ENCODE data around the gene OAS3.
"Not testable (repeated sequence)": the region's sequence is repeated elsewhere in the genome, so short reads cannot be mapped to it uniquely, and the experiment has no call there.

OAS3 gene

DNA sequence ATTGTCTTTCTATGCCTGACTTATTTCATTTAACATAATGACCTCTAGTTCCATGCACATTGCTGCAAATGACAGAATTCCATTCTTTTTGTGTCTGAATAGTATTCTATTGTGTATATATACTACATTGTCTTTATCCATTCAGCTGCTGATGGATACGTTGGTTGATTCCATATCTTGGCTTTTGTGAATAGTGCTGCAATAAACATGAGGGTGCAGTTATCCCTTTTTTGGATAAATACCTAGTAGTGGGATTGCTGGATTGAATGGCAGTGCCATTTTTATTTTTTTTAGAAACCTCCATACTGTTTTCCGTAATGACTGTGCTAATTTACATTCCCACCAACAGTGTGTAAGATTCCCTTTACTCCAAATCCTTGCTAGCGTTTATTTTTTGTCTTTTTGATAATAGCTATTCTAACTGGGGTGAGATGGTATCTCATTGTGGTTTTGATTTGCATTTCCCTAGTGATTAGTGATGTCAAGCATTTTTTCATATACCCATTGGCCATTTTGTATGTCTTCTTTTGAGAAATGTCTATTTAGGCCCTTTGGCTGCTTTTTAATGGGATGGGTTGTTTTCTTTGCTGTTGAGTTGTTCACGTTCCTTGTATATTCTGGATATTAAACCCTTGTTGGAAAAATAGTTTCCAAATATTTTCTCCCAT lies 42.4 kb downstream of the OAS3 start:
- no peak for DNase-seq (ENCODE audit: low read depth)

- no peak for DNase-seq (ENCODE audit: low read depth)
Observed at GRCh38 chr12:112985642-112986290, 47.5 kb downstream of the OAS3 start.

DNA sequence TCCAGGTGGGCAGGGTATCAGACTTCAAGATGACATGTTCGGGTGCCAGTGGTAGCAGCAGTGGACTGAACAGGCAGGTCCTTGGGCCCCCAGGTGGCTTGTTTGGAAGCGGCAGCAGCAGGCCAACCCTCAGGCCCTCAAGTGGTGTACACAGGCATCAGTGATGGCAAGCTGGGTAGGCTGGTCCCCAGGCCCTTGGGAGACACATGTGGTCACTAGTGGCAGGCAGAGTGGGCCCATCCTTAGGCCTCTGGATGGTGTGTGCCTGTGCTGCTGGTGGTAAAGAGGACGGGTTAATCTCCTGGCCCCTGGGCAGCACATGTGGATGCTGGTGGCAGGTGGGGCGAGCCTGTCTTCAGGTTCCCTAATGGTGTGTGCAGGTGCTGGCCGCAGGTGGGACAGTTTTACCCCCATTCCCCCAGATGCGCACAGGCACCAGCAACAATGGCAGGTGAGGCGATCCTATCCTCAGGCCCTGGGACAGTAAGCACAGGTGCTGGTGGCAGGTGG lies 48.1 kb downstream of the OAS3 start:
- no peak for DNase-seq (ENCODE audit: low read depth)

DNA sequence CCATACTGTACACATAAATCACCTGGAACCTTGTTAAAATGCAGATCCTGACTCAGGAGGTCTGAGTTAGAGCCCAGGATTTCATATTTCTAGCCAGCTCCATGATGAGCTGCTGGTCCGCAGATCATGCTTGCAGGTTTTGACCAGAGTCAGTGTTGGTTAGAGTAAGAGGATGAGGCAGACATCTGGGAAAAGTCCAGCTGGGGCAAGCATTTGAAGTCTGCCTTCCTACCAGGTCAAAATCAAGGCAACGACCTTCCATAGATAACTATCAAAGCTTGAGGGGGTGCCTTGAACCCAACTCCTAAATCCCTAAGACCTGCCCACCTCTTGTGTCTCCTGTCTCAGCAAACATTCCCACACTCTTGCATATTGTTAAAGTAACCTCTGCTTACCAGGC lies 49.3 kb downstream of the OAS3 start:
- DNase-seq (ENCODE audit: low read depth) = no peak

DNA sequence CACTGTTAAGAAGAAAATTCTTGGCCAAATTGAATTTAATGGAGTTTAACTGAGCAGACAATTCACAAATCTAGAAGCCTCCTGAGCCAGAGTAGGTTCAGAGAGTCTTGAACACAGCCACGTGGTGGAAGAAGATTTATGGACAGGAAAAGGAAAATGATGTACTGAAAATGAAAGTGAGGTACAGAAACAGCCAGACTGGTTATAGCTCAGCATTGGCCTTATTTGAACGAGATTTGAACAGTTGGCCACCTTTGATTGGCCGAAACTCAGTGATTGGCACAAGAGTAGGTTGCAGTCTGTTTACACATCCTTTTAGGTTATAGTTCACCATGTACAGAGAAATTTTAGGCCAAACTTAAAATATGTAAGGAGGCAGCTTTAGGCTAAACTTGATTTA lies 50.0 kb downstream of the OAS3 start:
- no peak for DNase-seq (ENCODE audit: low read depth)

- DNase-seq (ENCODE audit: low read depth) = not testable (repeated sequence)
Observed at GRCh38 chr12:112988823-112989385, 50.6 kb downstream of the OAS3 start.

GRCh38 chr12:112989806-112990205 lies 51.5 kb downstream of the OAS3 start:
- DNase-seq (ENCODE audit: low read depth) = no peak

DNA sequence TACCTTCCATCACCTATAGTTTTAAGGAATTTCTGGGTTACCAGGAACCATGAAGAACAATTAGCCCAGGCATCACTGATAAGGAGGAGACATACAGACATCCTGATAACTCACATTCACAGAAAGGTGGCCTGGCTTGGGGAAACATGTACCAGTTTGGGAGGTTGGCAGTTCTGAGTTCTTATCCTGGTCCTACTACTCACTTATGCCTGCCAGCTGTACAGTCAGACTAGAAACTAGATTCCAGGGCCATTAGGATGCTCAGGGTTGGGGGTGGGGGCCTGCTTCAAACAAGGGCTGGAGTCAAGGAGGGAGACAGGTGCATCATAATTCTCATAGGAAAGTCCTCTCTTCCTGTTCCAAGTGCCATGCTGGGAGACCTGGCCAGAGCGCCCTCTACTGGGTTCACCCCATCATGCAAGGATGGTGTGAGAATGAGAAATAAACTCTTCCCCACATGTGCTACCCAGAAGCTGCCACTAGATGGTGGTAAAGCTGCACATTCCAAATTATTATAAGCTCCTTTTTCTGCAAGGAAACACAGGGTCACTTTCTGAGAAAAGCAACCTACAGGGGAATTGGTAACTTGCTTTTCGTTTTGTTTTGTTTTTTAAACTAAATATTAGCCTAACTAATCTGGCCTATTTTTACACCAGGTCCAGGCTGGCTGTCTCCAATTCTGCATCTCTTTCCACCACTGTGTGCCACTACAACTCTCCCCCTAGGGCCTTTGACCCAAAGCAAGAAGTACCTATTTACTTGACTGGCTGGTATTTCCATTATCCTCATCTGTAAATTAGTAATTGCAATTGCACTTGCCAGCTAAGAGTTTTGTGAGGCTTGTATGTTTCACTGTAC lies 54.5 kb downstream of the OAS3 start:
- DNase-seq (ENCODE audit: low read depth) = peak; percentile 18

- no peak for DNase-seq (ENCODE audit: low read depth)
Observed at GRCh38 chr12:112995008-112995407, 56.7 kb downstream of the OAS3 start.

DNA sequence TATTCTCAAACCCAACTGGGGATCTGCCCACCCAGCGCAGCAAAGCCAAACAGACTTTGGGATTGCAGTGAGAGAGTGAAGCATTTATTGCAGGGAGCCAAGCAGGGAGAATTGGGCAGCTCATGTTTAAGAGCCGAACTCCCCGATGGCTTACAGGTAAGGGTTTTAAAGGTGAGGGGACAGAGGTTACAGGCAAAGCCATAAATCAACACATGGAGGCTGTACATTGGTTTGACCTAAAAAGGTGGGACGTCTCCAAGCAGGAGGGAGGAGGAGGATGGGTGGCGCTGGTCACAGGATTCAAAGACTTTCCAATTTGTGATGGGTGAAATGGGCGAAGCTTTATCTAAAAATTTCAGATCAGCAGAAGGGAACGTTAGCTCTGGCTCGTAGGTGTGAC lies 58.2 kb downstream of the OAS3 start:
- no peak for DNase-seq (ENCODE audit: low read depth)

DNA sequence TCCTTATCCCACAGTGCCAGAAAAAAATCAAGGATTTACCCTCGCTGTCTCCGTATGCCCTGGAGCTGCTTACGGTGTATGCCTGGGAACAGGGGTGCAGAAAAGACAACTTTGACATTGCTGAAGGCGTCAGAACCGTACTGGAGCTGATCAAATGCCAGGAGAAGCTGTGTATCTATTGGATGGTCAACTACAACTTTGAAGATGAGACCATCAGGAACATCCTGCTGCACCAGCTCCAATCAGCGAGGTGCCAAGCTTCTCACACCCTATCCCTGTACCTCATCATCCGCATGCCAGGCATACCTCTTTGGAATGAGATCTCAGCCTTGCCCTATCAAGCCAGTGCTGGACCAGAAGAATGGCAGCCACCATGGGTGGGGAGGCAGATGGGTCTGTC lies 59.2 kb downstream of the OAS3 start:
- no peak for DNase-seq (ENCODE audit: low read depth)

DNA sequence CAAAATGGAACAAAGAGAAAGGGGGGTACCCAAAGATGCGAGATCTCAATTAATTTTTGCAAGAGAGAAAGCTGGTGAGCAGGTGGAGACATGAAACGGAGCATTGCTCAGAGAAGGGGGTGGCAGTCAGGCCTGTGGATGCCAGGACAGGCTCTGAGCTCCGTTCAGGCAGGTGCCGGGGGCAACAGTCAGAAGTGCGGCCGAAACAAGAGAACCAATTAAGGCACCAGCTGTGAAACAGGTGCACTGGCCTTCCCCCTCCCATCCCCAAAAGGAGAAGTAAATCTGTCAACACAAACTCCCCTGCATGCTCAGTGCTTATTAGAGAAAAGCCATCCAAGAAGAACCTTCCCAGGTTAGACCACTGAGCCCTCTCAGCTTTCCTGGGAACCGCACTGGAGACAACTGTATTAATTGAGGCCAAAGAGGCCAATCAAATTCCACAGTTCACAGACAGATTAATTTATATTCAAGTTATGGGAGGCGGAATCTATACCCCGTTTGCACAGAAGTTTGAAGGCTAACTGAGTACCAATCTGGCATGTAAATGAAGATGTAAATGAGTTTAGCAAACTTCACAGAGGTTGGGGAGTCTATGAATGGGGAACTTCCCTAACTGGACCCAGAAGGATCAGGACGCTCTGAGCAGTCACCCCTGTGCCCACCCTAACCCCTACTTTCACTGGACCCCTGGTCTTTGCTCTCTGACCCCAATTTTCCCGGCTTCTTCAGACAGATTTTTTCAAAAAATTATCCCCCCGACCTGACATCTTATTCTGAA lies 60.9 kb downstream of the OAS3 start:
- DNase-seq (ENCODE audit: low read depth) = no peak

GRCh38 chr12:113000433-113000832 lies 62.2 kb downstream of the OAS3 start:
- no peak for DNase-seq (ENCODE audit: low read depth)

GRCh38 chr12:113002155-113002554 lies 63.9 kb downstream of the OAS3 start:
- DNase-seq (ENCODE audit: low read depth) = no peak

DNA sequence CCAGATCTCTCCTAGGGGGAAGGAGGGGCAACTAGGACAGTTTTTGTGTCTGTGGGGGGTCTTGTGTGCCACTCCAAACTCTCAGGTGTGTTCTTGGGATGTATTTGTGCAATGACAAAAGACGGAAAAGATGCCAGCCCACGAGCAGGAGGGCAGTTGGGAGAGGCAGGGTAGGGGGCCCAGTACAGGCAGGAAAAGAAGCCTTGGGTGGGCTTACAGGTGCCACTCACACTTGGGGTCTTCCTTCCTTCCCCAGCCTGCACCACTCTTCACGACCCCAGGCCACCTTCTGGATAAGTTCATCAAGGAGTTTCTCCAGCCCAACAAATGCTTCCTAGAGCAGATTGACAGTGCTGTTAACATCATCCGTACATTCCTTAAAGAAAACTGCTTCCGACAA lies 64.4 kb downstream of the OAS3 start:
- no peak for DNase-seq (ENCODE audit: low read depth)

GRCh38 chr12:113003636-113004035 lies 65.4 kb downstream of the OAS3 start:
- no peak for DNase-seq (ENCODE audit: low read depth)

- DNase-seq (ENCODE audit: low read depth) = no peak
Observed at GRCh38 chr12:113005762-113006161, 67.5 kb downstream of the OAS3 start.

DNA sequence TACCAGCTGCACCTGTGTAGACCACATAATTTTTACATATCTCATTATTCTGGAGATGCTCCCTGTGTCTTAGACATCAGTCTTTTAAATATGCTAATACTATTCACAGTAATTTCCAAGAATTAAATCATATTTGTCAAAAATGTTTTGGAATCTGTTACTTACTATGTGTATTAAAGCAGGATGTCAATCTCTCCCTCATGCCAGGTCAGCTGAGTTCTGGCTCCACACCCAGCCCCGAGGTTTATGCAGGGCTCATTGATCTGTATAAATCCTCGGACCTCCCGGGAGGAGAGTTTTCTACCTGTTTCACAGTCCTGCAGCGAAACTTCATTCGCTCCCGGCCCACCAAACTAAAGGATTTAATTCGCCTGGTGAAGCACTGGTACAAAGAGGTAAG lies 67.9 kb downstream of the OAS3 start:
- no peak for DNase-seq (ENCODE audit: low read depth)

GRCh38 chr12:113006641-113007040 lies 68.4 kb downstream of the OAS3 start:
- DNase-seq (ENCODE audit: low read depth) = no peak

- DNase-seq (ENCODE audit: low read depth) = peak; percentile 28
Observed at GRCh38 chr12:113007166-113007565, 68.9 kb downstream of the OAS3 start.

GRCh38 chr12:113010701-113011100 lies 72.4 kb downstream of the OAS3 start:
- no peak for DNase-seq (ENCODE audit: low read depth)

DNA sequence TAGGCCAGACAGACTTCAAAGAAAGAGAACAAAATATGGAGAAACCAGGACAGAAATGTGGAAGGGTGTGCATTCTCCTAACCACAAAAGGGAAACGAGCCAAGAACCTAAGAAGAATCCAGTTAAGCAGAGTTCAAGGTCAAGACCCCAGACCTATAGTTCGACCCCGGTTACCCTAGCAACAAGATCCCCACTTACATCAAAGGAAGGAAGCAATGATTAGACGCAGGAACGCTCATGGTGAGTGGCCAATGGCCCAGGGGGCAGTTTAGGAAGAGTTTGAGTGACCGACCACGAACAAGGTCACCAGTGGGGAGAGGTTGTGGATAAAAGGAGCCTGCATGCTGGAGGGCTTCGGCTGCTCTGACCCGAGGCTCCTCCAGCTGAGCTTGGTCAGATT lies 76.3 kb downstream of the OAS3 start:
- DNase-seq (ENCODE audit: low read depth) = no peak
